GM19099 (cell line): ENCODE measurements around the gene SOHLH1.

Experiments
- POLR2A ChIP-seq: IDR thresholded peaks from 3 replicates; pipeline ENCODE4 v1.6.1; 2011; ENCODE audit warnings: low read depth; ENCODE audit not compliant: insufficient read length; ENCODE audit errors: extremely low read depth

SOHLH1 gene

DNA sequence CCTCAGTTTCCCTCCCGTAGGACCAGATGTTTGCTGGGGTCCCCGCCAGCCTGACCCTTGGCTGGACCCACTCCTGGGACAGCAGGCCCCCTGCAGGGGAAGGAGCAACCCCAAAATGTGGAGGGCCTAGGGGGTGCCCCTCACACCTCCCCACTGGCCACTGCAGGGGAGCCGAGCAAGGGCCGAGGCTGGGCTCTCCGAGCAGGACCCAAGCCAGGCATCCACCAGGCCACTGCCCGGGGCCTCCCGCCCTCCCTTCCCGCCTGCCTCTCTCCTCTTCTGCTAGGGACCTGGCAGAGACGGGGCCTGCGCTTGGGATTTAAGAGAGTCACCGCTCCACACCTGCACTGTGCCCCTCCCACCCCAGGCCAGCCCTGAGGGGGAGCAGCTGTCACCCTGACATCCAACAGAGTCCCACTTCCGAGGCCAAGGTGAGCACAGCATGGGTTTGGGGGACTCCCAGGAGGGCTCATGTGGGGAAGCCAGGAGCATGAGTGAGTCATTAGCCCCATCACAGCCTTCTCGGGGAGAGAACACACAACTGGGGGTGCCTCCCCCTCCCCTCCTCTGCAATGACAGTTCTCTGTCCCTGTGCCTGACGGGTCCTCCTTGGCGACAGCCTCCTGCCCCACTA, 15.8 kb downstream of the SOHLH1 start:
- no peak for TF ChIP-seq POLR2A

DNA sequence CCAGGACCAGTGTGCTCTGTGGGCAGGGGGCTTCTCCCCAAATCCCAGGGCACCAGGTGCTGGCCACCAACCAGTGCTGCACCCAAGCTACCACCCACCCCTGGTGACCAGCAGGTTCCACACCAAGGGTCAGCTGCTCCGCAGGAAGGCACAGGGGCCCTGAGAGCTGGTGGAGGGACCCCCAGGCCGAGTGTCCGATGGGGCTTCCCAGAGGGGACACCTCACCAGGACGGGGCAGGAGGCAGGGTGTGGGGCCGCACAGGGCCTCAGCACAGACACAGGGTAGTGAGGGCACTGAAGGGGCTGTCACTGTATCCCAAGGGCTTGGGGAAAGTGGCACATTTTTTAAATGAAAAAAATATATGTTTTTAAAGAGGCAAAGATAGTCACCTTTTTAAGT, 18.1 kb downstream of the SOHLH1 start:
- TF ChIP-seq POLR2A: no peak

DNA sequence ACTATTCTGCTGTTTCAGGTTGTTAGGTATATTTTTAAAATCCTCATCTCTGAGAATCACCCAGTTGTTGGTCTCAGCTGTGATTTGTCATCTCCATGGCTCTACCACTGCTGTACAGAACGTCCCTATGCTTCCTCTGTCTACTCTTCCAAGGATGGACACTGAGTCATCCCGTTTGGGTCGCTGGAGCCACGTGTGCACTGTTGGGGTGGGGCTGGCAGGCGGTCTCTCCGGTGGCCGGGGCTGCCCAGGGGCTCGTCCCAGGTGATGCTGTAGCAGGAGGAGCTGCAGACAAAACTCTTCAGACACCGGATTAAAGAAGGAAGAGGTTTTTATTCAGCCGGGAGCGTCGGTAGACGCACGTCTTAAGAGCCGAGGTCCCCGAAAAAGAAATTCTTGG, 19.2 kb downstream of the SOHLH1 start:
- TF ChIP-seq POLR2A: no peak

DNA sequence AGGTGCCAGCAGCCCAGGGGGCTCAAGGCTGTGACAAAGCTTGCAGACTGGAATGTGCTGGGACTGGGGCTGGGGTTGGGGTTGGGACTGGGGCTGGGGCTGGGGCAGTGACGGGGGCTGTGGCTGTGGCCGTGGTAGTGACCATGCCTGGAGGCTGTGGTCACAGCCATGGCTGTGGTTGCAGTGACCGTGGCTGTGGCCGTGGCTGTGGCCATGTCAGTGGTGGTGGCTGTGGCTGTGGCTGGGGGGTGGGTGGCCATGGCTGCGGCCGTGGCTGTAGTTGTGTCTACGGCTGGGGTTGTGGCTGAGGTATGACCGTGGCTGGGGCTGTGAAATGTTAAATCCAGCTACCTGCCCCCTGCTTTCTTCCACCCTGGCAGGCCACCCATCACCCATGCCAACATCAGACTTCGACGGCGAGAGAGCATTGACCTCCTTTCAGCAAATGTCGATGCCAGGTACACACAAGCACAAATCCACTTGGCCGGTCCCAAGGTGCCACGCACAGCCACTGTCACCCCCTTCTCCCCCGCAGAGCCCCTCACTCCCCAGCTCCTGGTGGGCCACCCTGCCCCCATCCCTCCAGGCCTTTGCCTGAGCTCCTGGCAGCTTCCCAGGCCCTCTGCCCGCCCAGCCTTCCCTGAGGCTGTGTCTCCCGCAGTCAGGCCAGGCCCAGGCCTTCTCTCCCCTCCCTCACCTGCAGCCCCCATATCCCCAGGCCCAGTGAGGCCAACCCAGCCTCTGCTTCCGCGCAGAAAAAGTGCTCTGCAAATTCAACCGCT, 20.9 kb downstream of the SOHLH1 start:
- TF ChIP-seq POLR2A: no peak

DNA sequence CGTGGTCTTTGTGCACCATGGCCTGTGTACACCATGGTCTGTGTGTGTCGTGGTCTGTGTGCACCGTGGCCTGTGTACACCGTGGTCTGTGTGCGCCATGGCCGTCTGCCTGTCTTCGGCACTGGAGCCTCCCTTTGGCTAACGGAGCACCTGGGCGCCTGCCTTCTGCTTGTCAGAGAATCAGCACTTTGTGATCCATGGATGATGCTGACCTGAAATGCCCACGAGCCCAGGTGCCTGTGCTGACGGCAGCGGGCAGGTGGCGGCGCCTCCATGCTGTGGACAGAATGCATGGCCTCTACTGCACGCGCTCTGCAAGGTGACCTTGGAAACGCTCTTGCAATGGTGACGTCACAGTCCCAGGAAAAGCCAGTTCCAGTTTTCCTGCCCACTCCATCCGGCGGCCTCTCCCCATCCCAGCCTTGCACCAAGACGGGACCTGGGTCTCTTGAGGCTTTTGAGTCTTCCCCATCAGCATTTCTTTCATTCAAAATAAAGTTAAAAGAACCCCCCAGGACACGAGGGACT, 21.6 kb downstream of the SOHLH1 start:
- TF ChIP-seq POLR2A: no peak

DNA sequence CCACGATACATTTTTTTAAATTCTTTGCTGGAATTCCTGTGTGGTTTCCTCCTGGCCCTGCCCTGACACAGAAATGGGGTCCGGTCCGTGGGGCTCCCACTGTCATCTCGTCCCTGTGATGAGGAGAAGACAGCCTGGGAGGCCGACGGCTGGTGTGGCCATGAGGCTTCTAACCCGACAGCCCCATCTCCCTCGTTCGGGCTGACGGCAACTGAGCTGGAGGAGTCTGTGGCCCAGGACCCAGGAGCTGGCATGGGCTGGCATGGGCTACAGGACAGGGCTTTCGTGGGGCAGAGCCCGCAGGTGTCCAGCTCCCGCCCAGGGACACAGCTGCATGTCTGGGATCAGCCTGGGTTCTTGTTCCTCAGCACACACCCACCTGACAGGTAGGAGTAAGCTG, 22.4 kb downstream of the SOHLH1 start:
- no peak for TF ChIP-seq POLR2A

DNA sequence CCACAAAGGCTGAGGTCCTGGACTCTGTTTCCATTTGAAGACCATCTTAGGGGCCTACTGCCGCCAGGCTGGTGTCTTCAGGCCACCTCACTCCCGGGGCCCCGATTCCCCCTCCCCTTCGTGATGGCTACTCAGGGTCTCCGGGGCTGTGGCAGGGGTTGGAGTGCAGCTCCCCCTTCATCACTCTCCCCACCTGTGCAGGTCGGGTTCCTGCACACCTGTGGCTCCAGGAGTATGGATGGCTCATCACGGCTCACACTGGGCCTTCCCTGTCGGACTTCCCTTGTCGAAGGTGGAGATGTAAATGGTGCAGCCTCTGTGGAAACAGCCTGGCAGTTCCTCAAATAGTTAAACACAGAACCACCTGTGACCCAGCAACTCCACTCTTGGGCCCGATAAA, 24.3 kb downstream of the SOHLH1 start:
- TF ChIP-seq POLR2A: no peak

DNA sequence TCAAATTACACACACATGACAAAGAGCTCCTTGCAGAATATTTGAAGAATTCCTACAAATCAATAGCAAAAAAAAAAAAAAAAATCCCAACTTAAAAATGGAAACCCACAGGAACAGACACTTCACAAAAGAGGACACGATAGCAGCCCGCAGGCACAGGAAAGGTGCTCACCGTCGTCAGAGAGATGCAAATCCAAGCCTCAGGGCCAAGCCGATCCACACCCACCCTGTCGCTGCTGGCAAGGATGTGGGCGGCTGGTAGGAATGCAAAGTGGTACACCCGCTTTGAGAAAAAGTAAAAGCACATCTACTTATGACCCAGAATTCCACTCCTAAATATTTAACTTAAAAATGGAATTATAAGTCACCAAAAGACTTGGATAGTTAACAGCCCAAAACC, 25.3 kb downstream of the SOHLH1 start:
- no peak for TF ChIP-seq POLR2A

DNA sequence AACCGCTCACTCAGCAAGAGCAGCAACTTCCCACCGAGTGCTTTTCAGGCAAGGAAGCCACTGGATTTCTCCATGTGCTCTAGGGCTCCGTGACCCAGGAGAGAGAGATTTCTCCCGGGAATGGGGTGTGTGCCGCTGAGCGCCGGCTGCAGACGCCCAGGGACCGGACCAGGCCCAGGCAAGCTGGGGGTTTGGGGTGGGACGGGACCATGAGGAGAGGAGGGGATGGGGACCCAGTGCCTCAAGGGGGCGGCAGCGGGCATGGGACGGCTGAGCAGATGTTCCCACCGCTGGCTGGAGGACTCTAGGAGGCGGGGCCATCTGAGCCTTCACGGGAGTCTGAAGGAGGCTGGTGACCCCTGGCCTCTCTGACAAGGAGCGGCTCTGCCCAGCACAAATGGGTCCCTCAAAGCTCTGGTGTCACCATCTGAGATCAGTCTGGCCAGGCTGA, 27.7 kb downstream of the SOHLH1 start:
- no peak for TF ChIP-seq POLR2A

DNA sequence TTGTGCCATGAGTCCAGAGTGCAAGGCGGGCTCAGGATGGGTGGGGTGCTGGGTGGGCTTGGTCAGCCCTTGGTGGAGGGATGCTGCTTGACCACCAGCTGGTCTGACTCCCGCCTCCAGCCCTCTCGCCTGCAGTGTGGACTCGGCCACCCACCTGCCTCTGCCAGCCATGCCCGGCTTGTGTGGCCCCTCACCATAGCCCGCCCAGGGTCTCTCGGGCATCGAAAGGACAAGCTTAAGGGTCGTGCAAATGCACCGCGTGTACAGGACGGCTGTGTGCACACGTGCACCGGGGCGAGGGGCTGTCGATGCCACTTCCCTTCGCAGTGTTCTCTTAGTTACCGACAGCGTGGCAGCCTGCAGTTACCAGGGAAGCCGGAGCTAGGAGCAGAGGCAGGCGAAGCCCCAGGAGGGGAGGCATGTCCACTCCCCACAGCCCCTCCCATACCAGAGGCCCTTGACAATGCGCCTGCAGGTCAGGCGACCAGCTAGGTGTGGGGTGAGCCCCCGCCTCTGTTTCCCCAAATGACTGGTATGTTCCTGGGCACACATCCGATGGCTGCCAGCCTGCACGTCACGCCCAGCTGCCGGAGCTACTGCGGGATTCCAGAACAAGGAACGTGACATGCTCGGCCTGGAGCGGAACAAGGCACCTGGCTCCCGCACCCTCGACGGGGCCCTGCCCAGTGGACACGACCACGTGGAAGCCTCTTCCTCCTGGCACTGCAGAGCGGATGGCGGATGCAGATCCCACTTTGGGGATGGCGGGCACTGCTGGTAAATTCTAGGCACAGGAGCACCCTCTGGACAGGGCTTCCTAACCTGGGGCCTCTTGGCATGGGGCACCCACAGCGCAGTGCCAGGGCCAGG, 28.3 kb downstream of the SOHLH1 start:
- no peak for TF ChIP-seq POLR2A

DNA sequence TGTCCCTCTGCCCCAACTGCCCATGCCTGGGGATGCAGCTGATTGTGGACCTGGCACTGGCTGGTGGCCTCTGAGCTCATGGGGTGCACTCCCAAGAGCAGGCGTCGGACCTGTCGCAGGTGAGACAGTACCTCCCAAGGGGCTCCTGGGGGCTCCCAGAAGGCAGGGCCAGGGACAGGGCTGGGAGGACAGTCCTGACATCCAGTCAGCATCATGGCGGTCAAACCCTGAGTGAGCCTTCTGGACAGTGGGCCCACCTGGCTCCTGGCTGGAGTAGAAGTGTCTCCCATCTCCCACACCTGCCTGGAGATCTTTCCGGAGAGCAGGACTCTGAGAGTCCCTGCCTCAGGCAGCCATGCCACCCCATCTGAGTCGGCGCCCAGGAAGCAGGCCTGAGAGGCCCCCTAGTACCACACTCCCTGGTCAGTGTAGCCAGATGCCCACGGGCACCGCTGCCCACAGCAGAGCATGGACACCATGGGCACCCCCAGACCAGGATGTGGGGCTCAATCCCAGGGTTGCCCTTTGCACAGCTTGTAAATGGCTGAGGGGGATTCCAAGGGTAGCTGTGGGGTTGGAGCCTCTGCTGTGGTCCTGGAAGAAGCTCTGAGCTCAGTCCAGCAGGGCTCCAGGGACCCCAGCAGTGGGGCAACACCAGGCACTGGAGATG, 29.5 kb downstream of the SOHLH1 start:
- no peak for TF ChIP-seq POLR2A

DNA sequence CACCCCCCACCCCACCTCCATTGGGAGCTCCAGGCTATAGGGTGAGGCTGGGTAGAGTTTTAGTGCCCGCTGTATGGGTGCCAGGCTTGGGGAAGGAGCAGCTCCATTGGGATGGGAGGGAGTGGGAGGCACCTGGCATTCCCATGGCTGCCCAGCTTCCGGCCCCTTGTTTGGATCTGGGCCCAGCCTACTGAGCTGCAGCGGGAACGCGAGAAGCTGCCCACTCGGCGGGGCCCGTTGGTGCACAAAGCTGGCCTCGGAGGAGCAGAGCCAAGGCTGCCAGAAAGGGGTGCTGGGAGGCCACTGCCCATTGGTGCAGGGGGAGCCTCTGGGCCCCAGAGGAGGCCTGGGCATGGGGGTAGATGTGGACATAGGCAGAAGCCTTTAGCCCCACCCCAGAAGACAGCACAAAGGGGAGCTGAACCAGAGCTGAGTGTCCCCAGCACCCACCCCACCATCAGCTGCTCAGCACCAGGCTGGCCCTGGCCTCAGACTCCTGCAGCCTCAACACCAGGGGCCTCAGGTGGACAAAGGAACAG, 31.7 kb downstream of the SOHLH1 start:
- no peak for TF ChIP-seq POLR2A

DNA sequence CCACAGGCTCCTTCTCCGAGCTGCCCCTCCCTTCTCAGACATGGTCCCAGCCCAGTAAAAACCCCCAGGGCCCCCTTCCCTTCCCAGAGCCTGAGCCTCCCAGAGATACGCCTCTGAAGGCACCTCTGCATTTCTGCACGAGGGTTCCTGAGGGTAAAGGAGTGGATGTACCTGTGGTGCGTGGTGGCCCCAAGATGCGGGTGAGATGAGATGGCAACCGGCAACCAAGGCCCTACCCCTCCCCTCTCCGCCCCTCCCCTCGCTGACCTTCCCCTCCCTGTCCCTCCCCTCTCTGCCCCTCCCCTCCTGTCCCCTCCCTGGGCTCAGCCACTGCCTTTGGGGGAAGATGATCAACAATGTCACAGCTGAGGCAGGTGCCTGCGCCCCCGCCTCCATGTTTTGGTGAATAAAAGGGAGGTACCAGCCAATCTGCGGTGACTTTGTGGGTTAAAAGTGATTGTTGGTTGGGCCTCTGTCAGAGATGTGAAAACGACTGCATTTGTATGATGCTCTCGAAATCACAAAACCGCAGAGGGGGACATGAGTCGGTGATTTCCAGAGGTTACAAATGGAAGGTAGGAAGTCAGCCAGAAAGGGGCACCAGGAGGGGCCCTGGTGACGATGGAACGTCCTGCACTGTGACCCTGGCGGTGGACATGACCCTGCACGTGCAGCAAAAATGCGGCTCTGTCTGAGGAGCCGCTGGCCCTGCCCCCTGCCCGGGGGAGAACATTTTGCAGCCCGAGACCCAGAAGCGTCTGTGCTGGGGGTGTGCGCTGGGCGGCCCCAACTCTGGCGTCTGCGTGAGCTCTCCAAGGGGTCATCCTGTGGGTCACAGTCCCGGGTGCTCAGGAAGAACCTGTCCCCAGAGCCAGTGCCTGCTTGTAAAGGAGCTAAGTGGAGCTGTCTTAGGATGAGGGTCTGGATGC, 32.5 kb downstream of the SOHLH1 start:
- no peak for TF ChIP-seq POLR2A
